ENCODE results near the gene TSPAN8.
"Not testable (repeated sequence)": the region's sequence is repeated elsewhere in the genome, so short reads cannot be mapped to it uniquely, and the experiment has no call there.

TSPAN8 gene

DNA sequence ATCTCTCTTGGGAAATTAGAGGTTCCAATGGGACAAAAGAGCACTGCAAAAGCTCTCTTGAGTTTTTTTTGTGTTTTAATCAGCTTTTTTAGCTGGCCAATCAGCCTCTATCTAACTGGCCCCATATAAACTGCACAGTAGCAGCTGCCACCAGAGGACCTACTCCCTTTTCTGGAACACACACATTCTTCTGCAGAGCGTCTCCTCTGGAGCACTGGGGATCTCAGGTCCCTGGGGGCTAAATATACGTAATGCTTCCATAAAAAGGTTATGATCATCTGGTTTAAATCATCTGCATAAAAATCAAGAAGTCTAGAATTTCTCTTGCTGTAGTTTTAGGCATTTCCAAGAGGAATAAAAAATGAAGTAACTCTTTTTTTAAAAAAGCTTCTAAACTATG, 32.3 kb downstream of the TSPAN8 start:
- DNase-seq: no peak

DNA sequence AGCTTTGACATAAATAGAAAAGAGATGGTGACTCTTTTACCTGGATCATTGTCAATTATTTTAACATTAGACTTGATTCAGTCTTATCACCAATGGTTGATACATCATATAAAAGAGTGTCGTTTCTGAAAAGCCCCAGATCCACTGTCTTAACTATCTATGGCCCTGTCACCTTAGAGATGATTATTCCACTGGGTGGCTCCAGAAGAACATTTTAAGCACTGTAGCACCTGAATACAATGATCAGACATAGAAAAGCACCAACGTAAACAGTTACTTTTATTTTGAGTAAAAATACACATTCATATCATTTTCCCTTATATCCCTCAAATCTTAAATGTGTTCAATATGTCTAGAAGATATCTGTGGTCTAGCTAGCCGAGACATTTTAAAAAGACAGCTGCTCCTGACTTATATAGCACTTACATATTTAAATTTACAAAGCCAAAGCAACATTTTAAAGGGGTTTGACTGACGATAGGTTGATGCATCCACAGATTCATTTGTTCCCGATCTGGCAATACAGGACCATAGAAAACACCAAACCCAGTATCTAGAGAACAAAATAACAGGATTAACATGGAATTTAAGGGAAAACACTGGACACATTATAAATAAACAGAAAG, 32.9 kb downstream of the TSPAN8 start:
- DNase-seq: no peak

DNA sequence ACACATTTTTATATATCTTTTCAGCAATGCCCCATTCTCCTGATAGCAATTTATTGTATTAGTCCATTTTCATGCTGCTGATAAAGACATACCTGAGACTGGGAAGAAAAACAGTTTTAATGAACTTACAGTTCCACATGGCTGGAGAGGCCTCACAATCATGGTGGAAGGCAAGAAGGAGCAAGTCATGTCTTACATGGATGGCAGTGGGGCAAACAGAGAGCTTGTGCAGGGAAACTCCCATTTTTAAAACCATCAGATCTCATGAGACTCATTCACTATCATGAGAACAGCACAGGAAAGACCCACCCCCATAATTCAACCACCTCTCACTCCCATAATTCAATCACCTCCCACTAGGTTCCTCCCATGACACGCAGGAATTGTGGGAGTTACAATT, 44.7 kb downstream of the TSPAN8 start:
- DNase-seq: not testable (repeated sequence)

DNA sequence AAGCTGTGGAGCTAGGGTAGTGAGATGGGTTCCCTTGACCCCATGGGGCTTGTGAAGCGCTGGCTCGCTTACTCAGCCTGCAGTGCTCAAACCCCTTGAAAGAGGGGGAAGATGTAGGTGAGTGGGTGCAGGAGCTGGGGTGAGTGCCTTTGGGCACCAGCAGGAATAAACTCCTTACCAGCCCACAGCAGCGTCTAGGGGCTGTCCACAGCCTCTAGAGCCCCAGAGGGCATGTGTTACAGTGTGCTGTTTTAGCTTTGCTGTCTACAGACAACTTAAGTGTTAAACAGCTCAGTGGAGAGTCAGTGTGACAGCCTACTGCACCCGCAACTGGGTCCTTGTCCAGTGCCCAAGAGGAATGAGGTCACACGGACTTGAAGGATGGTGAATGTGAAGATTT, 48.0 kb downstream of the TSPAN8 start:
- no peak for DNase-seq

DNA sequence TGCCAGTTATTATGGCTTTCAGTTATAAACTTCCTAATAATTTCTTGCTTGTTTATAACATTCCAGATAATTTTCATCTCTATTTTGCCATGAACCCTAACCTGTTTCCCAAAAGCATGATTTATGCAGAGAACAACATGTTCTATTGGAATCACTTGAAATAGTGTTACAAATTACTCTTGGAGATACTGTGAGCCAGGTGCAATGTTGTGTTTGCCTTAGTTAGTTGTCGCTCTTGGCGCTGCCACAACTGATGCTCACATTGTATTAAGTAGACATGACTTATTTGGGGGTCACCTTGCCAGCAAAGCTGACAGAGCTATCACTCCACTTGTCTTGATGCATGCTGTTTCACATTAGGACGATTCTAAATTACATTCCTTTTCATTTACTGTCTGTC, 49.4 kb downstream of the TSPAN8 start:
- DNase-seq: no peak

DNA sequence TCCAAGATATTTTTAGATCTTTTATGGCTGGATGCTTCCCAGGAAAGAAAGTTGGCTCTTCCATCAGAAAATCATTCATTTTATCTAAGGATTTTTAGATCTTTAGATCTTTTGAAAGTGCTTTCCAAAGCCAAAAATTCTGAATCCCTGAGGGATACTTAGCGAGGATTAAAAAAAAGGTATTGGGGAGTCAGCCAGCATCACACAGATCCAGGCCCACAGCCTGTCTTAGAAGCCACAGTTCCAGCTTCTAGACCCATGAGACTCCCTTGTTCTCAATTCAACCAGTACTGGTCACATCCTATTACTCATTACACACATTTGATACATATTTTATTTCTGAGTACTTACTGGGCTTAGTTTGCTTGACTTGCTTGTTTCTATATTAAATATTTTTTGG, 49.9 kb downstream of the TSPAN8 start:
- no peak for DNase-seq

DNA sequence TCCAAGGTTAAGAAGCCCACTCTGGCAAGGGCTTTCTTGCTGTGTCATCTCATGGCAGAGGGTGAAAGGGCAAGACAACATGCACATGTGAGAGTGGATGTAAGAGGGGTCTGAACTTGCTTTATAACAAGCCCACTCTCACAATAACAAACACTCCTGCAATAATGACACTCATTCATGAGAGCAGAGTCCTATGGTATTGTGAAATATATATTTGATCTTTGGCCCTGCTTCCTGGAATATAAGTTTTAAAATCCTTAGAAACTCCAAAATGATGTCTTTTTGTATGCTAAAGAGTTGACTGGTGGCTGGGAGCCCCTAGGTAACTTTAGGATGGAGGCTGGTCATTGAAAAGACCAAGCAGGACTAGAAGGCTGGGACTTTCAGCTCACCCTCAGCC, 51.8 kb downstream of the TSPAN8 start:
- no peak for DNase-seq

DNA sequence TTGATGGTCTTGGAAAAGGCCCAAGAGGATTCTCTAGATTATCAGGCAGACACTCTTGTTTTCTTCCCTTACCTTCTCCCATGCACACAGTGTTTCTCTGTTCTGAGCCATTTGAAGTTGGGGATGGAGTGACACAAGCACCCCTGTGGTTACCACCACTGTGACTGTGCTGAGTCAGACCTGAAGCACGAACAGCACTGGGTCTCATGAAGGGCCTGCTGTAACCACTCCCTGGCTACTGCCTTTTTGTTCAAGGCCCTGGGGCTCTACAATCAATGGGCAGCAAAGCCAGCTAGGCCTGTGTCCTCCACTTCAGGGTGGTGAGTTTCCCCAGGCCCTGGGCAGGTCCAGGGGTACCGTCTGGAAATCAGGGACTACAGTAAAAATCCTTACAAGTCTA, 65.5 kb downstream of the TSPAN8 start:
- DNase-seq: peak; percentile 5

DNA sequence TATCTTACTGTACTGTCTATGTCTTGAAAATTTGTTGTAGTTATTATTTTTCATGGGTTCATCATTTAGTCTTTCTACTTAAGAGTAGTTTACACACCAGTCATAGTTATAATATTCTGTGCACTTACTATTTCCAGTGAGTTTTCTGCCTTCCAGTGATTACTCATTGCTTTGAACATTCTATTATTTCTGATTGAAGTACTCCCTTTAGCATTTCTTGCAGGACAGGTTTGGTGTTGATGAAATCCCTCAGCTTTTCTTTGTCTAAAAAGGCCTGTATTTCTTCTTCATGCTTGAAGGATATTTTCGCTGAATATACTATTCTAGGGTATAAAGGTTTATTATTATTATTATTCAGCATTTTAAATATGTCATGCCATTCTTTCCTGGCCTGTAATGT, 66.8 kb downstream of the TSPAN8 start:
- no peak for DNase-seq

DNA sequence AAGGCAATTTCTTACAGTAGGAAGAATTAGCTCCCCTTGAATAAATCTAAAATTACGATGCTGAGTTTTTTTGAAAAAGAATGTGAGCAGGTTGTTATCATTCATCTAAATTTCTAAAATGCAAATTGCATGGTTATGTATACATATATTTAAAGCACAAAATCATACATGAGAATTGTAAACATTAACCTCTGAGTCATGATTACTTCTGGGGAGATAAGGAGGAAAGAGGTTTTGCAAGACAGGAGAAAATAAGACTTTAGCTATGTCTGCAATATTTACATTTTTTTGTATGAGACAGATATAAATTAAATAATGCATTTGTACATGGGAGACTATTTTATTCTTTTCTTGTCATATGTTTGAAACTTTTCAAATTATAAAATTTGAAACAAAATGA, 72.2 kb downstream of the TSPAN8 start:
- DNase-seq: no peak

DNA sequence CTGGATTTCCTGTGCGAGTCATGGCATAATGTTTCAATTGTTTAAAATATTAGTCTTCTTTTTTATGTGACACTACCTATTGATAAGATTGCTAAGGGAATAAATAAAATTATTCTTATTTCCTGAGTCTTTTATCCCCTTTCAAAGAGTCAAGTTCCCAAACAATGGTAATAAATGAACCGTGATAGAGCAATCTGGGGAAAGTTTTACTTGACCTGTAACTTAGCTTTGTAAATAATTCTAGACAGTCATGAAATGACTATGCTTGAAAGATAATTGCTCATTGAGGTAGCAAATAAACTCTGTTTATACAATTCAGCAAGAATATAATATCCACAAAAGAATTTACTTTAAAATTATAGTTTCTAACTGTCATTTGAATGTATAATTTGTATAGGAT, 82.1 kb downstream of the TSPAN8 start:
- DNase-seq: no peak

Data from activated CD4-positive, alpha-beta T cell treated with anti-CD3 and anti-CD28 coated beads, Interleukin-2, Interleukin-6, amounts not matched to agents 100 ng/mL and 50 ng/mL, durations not matched to agents 16 hours and 8 hours (primary cell).